Measurements from ENCODE around the gene ENG. TPM values are rescaled to one million over a fixed set of nuclear protein-coding genes. Genes with fewer than 3 reads are reported as not detected.

ENG gene
- total and polyA plus RNA-seq, 4 donors: 41.1 to 317 (median 131) TPM

DNA sequence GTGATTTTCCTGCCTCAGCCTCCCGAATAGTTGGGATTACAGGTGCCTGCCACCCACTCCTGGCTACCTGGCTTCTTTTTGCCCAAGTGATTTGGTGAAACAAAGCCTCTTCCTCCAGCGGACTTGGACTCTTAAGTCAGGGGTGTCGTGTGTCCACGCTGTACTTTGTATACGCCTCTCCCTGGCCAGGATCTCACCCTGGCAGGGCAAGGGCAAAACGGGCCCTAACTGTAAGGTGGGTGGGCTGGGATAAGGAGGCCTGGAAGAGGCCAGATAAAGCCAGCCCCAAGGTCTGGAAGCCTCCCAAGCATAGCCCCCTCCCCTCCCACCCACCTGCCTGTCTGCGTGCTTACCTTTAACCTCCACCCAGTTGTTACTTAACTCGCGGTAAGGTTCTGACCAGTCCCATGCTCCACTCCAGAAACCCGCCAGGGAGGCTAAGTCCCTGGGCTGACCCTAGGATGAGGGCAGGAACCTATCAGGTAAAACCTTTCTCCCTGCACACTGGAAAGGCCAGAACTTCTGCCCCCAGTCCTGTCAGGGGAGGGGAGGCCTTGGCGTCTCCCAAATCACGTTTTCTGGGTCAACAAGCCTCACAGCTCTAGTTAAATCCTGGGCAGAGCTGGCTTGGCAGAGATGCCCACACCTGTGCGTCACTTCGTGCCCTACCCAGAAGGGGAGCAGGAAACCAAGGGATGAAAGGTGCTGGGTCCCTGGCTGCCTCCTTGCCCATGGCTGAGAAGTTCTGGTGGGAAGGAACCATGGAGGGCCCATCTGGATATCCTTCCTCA is 60.3 kb downstream of the ENG start:
- TF ChIP-seq, protein P1, sequence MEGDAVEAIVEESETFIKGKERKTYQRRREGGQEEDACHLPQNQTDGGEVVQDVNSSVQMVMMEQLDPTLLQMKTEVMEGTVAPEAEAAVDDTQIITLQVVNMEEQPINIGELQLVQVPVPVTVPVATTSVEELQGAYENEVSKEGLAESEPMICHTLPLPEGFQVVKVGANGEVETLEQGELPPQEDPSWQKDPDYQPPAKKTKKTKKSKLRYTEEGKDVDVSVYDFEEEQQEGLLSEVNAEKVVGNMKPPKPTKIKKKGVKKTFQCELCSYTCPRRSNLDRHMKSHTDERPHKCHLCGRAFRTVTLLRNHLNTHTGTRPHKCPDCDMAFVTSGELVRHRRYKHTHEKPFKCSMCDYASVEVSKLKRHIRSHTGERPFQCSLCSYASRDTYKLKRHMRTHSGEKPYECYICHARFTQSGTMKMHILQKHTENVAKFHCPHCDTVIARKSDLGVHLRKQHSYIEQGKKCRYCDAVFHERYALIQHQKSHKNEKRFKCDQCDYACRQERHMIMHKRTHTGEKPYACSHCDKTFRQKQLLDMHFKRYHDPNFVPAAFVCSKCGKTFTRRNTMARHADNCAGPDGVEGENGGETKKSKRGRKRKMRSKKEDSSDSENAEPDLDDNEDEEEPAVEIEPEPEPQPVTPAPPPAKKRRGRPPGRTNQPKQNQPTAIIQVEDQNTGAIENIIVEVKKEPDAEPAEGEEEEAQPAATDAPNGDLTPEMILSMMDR (IDR thresholded peaks at IDR 0.05; ENCODE audit: control extremely low read depth, extremely low read depth): no peak
- Histone ChIP-seq H3K4me3 (no peak overlapping the region), H3K36me3 (ENCODE audit: control insufficient read depth in 4 of 4, insufficient read depth in 4 of 4, low read length in 4 of 4) (peaks cover 6 to 27% (median 18%) of the 10 kb centered on the region in 4 donors), H3K27me3 (ENCODE audit: control insufficient read depth in 3 of 3, insufficient read depth in 3 of 3, low read length in 2 of 3) (no peaks in the 10 kb centered on the region), H3K9me3 (ENCODE audit: control insufficient read depth in 4 of 4, insufficient read depth in 3 of 4, low read length in 3 of 4) (no peaks in the 10 kb centered on the region), H3K4me1 (ENCODE audit: control insufficient read depth in 5 of 5, insufficient read depth in 5 of 5, low read length in 5 of 5) (peaks cover 0 to 19% (median 8%) of the 10 kb centered on the region in 5 donors), H3K9ac (ENCODE audit: insufficient read depth in 1 of 2, low read length in 2 of 2) (no peak overlapping the region), H3K27ac (ENCODE audit: low read depth in 1 of 2, low read length in 1 of 2) (peak overlapping the region in 1 of 2 donors; percentile 80)
- ATAC-seq (ENCODE audit: insufficient read depth, low FRiP score): peak; percentile 37
- DNase-seq: no peak
- WGBS, 2 donors: 62 to 81% methylated on average over 13 to 14 of the region's 14 CpGs

DNA sequence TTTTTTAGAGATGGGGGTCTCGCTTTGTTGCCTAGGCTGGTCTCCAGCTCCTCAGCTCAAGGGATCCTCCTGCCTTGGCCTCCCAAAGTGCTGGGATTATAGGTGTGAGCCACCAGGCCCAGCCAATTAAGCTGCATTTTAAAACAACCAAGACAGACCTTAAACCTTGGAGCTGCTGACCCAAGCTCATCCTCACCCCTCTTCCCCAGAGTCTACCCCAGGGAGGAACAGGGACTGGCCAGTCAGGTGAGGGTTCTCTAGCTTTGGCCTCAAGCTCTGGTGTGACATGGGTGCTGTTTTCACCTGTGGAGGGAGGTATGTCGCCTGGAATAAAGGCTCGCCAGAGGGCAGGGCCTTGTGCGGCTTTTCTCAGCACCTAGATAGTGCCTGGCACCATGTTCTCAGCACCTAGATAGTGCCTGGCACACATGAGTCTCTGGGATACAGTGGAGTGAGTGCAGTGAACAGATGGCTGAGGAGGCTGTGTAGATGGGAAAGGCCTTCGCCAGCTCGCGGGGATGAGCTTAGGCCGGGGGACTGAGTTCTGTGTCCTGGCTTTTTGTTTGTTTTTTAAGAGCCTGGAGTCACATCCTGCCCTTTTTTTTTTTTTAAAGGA is 61.3 kb downstream of the ENG start:
- ATAC-seq (ENCODE audit: insufficient read depth, low FRiP score) (no peak), DNase-seq (no peak)
- H3K27ac ChIP-seq (ENCODE audit: low read depth in 1 of 2, low read length in 1 of 2): peak overlapping the region in 1 of 2 donors; percentile 30
- TF ChIP-seq, protein P1 (IDR thresholded peaks at IDR 0.05; ENCODE audit: control extremely low read depth, extremely low read depth): no peak
- WGBS, 2 donors: 80 to 81% methylated on average over 7 to 8 of the region's 8 CpGs
- H3K9ac ChIP-seq (ENCODE audit: insufficient read depth in 1 of 2, low read length in 2 of 2): no peak overlapping the region
- no peaks in the 10 kb centered on the region for H3K27me3 ChIP-seq (ENCODE audit: control insufficient read depth in 3 of 3, insufficient read depth in 3 of 3, low read length in 2 of 3)
- no peaks in the 10 kb centered on the region for H3K9me3 ChIP-seq (ENCODE audit: control insufficient read depth in 4 of 4, insufficient read depth in 3 of 4, low read length in 3 of 4)
- no peak overlapping the region for H3K4me3 ChIP-seq
- peaks cover 6 to 36% (median 26%) of the 10 kb centered on the region in 4 donors for H3K36me3 ChIP-seq (ENCODE audit: control insufficient read depth in 4 of 4, insufficient read depth in 4 of 4, low read length in 4 of 4)
- peaks cover 0 to 22% (median 8%) of the 10 kb centered on the region in 5 donors for H3K4me1 ChIP-seq (ENCODE audit: control insufficient read depth in 5 of 5, insufficient read depth in 5 of 5, low read length in 5 of 5)

DNA sequence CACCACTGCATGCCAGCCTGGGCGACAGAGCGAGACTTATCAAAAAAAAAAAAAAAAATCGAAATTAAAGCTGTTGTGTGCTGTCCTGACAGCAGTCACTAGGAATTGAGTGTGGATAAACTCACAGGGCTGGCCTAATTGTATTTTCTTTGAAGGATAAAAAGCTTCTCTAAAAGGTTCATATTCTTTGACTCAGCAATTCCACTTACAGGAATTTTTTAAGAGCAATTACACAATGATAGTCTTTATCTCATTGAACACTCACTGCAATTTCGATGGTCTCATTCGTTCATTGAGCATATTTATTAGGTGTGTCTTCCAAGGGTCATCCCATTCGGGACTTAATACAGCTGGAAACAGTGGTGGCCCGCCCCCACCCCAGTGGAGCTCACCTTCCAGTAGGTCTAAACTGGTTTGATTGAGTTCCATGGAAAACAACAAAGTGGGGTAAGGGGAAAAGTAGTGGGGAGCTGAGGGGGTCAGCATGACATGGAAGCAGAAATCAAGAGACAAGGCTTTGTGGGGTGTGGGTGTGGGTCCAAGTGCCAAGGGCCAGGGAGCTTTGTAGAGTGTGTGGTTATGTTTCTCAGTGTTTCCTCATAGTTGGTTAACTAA is 61.9 kb downstream of the ENG start:
- Histone ChIP-seq H3K4me3 (no peak overlapping the region), H3K36me3 (ENCODE audit: control insufficient read depth in 4 of 4, insufficient read depth in 4 of 4, low read length in 4 of 4) (peaks cover 12 to 43% (median 31%) of the 10 kb centered on the region in 4 donors), H3K9me3 (ENCODE audit: control insufficient read depth in 4 of 4, insufficient read depth in 3 of 4, low read length in 3 of 4) (no peaks in the 10 kb centered on the region), H3K4me1 (ENCODE audit: control insufficient read depth in 5 of 5, insufficient read depth in 5 of 5, low read length in 5 of 5) (peaks cover 0 to 22% (median 8%) of the 10 kb centered on the region in 5 donors), H3K9ac (ENCODE audit: insufficient read depth in 1 of 2, low read length in 2 of 2) (no peak overlapping the region), H3K27ac (ENCODE audit: low read depth in 1 of 2, low read length in 1 of 2) (no peak overlapping the region), H3K27me3 (ENCODE audit: control insufficient read depth in 3 of 3, insufficient read depth in 3 of 3, low read length in 2 of 3) (no peaks in the 10 kb centered on the region)
- TF ChIP-seq, protein P1 (IDR thresholded peaks at IDR 0.05; ENCODE audit: control extremely low read depth, extremely low read depth): no peak
- ATAC-seq (ENCODE audit: insufficient read depth, low FRiP score) (no peak), DNase-seq (no peak)
- WGBS, 2 donors: 68 to 82% methylated on average over 7 of the region's 7 CpGs

All from lung (tissue), 12 donors.